ENCODE measurements around the gene CCDC152. TPM values are rescaled to one million over a fixed set of nuclear protein-coding genes. Genes with fewer than 3 reads are reported as not detected.

The CCDC152 gene
- total RNA-seq, 5 donors from 2014 or later (not counting 1 experiment from before 2014, with no cell fraction given), result 3.6 to 6.5 (median 5.7) TPM

DNA sequence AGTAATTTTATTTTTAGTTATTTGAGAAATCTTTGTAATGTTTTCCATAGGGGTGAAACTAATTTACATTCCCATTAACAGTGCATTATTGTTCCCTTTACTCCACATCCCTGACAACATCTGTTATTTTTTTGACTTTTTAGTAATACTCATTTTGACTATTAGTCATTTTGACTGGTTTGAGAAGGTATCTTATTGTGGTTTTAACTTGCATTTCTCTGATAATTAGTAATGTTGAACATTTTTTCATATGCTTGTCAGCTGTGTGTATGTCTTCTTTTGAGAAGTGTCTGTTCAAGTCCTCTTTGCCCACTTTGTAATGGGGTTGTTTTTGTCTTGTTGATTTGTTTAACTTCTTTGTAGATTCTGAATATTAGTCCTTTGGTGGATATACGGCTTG lies 27.5 kb downstream of the CCDC152 start:
- DNase-seq, result no peak
- no peaks in the 10 kb centered on the region for H3K27me3 ChIP-seq (replicated peaks in 1 of 2; ENCODE audit: control insufficient read depth in 2 of 2, extremely low read depth in 1 of 2, insufficient read depth in 2 of 2, low read length in 1 of 2)
- peaks cover 4% of the 10 kb centered on the region for H3K9me3 ChIP-seq
- ChIA-PET POLR2A (no interaction called here), CTCF (no interaction called here)
- Mint-ChIP-seq H3K9me3 (peaks cover 13 to 34% (median 19%) of the 10 kb centered on the region in 3 donors), H3K4me1 (no peaks in the 10 kb centered on the region), H3K4me3 (no peak overlapping the region), H3K36me3 (peaks cover 38% of the 10 kb centered on the region), H3K27me3 (no peaks in the 10 kb centered on the region), H3K27ac (no peak overlapping the region)
- 100% methylated on average over 1 of the region's 1 CpG for WGBS (ENCODE audit: insufficient coverage)
- no peaks in the 10 kb centered on the region for H3K4me1 ChIP-seq (ENCODE audit: control insufficient read depth in 1 of 2, extremely low read depth in 1 of 2, insufficient read depth in 2 of 2, low read length in 2 of 2)
- H3K27ac ChIP-seq (ENCODE audit: low read length), result no peak overlapping the region
- H3K36me3 ChIP-seq (ENCODE audit: control insufficient read depth in 2 of 2, extremely low read depth in 1 of 2, insufficient read depth in 1 of 2, low read length in 1 of 2), result no peaks in the 10 kb centered on the region
- no peak overlapping the region for H3K4me3 ChIP-seq (ENCODE audit: control insufficient read depth in 1 of 2, extremely low read depth in 1 of 2, low read length in 1 of 2)
- no peak for ATAC-seq (replicated peaks in 1 of 4)

DNA sequence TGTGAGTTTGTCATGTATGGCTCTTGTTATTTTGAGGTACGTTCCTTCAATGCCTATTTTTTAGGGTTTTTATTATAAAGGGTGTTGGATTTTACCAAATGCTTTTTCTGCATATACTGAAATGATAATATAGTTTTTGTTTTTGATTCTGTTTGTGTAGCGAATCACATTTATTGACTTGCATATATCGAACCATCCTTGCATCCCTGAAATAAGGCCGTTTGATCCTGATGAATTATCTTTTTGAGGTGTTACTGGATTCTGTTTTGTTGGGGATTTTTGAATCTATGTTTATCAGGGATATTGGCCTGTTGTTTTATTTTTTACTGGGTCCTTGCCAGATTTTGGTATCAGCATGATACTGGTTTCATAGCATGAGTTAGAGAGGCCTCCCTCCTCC lies 29.1 kb downstream of the CCDC152 start:
- ATAC-seq (replicated peaks in 1 of 4), result no peak
- Mint-ChIP-seq H3K36me3 (peaks cover 43% of the 10 kb centered on the region), H3K27ac (no peak overlapping the region), H3K4me3 (no peak overlapping the region), H3K27me3 (no peaks in the 10 kb centered on the region), H3K9me3 (peaks cover 14 to 34% (median 23%) of the 10 kb centered on the region in 3 donors), H3K4me1 (no peaks in the 10 kb centered on the region)
- Histone ChIP-seq H3K4me1 (ENCODE audit: control insufficient read depth in 1 of 2, extremely low read depth in 1 of 2, insufficient read depth in 2 of 2, low read length in 2 of 2) (no peaks in the 10 kb centered on the region), H3K4me3 (ENCODE audit: control insufficient read depth in 1 of 2, extremely low read depth in 1 of 2, low read length in 1 of 2) (no peak overlapping the region), H3K9me3 (peaks cover 4% of the 10 kb centered on the region), H3K36me3 (ENCODE audit: control insufficient read depth in 2 of 2, extremely low read depth in 1 of 2, insufficient read depth in 1 of 2, low read length in 1 of 2) (no peaks in the 10 kb centered on the region), H3K27me3 (replicated peaks in 1 of 2; ENCODE audit: control insufficient read depth in 2 of 2, extremely low read depth in 1 of 2, insufficient read depth in 2 of 2, low read length in 1 of 2) (no peaks in the 10 kb centered on the region), H3K27ac (ENCODE audit: low read length) (no peak overlapping the region)
- ChIA-PET CTCF (no interaction called here), POLR2A (no interaction called here)
- DNase-seq, result no peak
- 100% methylated on average over 1 of the region's 4 CpGs for WGBS (ENCODE audit: insufficient coverage)

DNA sequence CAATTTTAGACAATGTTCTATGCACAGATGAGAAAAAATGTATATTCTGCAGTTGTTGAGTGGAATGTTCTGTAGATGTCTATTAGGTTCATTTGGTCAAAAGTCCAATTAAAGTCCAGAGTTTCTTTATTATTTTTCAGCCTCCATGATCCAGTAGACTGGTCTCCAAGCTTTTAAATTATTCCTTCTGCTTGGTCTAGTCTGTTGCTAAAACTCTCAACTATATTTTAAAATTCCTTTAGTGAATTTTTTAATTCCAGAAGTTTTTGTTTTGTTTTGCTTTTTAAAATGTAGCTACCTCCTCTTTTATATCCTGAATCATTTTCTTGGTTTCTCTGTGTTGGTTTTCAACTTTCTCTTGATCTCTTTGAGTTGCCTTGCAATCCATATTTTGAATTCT lies 30.5 kb downstream of the CCDC152 start:
- DNase-seq, result no peak
- no peaks in the 10 kb centered on the region for H3K4me1 Mint-ChIP-seq
- no peak for ATAC-seq (replicated peaks in 1 of 4)
- no peaks in the 10 kb centered on the region for H3K36me3 ChIP-seq (ENCODE audit: control insufficient read depth in 2 of 2, extremely low read depth in 1 of 2, insufficient read depth in 1 of 2, low read length in 1 of 2)
- H3K9me3 Mint-ChIP-seq, result peaks cover 14 to 34% (median 29%) of the 10 kb centered on the region in 3 donors
- no peak overlapping the region for H3K27ac ChIP-seq (ENCODE audit: low read length)
- H3K27me3 ChIP-seq (replicated peaks in 1 of 2; ENCODE audit: control insufficient read depth in 2 of 2, extremely low read depth in 1 of 2, insufficient read depth in 2 of 2, low read length in 1 of 2), result no peaks in the 10 kb centered on the region
- H3K4me1 ChIP-seq (ENCODE audit: control insufficient read depth in 1 of 2, extremely low read depth in 1 of 2, insufficient read depth in 2 of 2, low read length in 2 of 2), result no peaks in the 10 kb centered on the region
- no peak overlapping the region for H3K4me3 ChIP-seq (ENCODE audit: control insufficient read depth in 1 of 2, extremely low read depth in 1 of 2, low read length in 1 of 2)
- peaks cover 54% of the 10 kb centered on the region for H3K36me3 Mint-ChIP-seq
- no peaks in the 10 kb centered on the region for H3K27me3 Mint-ChIP-seq
- POLR2A ChIA-PET, result no interaction called here
- H3K9me3 ChIP-seq, result peaks cover 4% of the 10 kb centered on the region
- no peak overlapping the region for H3K27ac Mint-ChIP-seq
- no peak overlapping the region for H3K4me3 Mint-ChIP-seq
- CTCF ChIA-PET, result no interaction called here

DNA sequence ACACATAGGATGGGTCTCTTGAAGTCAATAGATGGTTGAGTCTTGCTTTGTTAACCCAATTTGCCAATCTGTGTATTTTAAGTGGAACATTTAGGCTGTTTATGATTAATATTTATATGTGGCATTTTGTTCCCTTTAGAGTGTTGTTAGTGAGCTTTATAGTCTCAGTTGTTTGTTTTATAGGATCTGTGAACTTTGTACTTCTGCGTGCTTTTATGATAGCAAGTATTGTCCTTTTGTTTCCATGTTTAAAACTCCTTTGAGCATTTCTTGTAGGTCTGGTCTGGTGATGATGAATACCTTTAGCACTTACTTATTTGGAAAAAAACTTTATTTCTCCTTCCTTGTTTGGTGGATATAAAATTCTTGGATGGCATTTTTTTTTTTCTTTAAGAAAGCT lies 31.2 kb downstream of the CCDC152 start:
- ChIA-PET CTCF (no interaction called here), POLR2A (no interaction called here)
- 100% methylated on average over 1 of the region's 1 CpG for WGBS (ENCODE audit: insufficient coverage)
- Histone ChIP-seq H3K27me3 (replicated peaks in 1 of 2; ENCODE audit: control insufficient read depth in 2 of 2, extremely low read depth in 1 of 2, insufficient read depth in 2 of 2, low read length in 1 of 2) (no peaks in the 10 kb centered on the region), H3K4me3 (ENCODE audit: control insufficient read depth in 1 of 2, extremely low read depth in 1 of 2, low read length in 1 of 2) (no peak overlapping the region), H3K4me1 (ENCODE audit: control insufficient read depth in 1 of 2, extremely low read depth in 1 of 2, insufficient read depth in 2 of 2, low read length in 2 of 2) (no peaks in the 10 kb centered on the region), H3K36me3 (ENCODE audit: control insufficient read depth in 2 of 2, extremely low read depth in 1 of 2, insufficient read depth in 1 of 2, low read length in 1 of 2) (no peaks in the 10 kb centered on the region), H3K9me3 (peaks cover 4% of the 10 kb centered on the region), H3K27ac (ENCODE audit: low read length) (no peak overlapping the region)
- DNase-seq (no peak), ATAC-seq (replicated peaks in 1 of 4) (no peak)
- no peak overlapping the region for H3K27ac Mint-ChIP-seq
- no peaks in the 10 kb centered on the region for H3K4me1 Mint-ChIP-seq
- no peaks in the 10 kb centered on the region for H3K27me3 Mint-ChIP-seq
- H3K4me3 Mint-ChIP-seq, result no peak overlapping the region
- peaks cover 58% of the 10 kb centered on the region for H3K36me3 Mint-ChIP-seq
- peaks cover 14 to 34% (median 29%) of the 10 kb centered on the region in 3 donors for H3K9me3 Mint-ChIP-seq

DNA sequence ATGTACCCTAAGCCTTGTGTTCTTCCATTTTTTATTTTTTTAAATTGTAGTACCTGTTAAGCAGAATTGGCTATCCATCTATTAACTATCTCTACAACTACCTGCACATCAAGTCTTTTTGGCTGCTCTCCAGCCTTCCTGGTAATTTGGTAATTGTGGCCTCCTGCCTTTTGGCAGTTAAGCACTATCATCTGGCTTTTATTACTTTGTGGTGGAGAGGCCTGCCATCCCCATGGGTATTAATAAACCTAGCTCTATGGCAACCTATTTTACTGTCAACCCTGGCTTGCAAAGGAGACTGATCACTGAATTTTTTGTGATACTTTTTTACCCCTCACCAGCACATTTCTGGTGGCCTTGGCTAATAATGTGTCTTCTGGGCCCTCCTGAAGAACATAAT lies 34.5 kb downstream of the CCDC152 start:
- DNase-seq (no peak), ATAC-seq (replicated peaks in 1 of 4) (no peak)
- CTCF ChIA-PET, result no interaction called here
- peaks cover 18 to 23% (median 22%) of the 10 kb centered on the region in 3 donors for H3K9me3 Mint-ChIP-seq
- H3K27ac ChIP-seq (ENCODE audit: low read length), result no peak overlapping the region
- peaks cover 4% of the 10 kb centered on the region for H3K9me3 ChIP-seq
- H3K27me3 Mint-ChIP-seq, result no peaks in the 10 kb centered on the region
- H3K36me3 Mint-ChIP-seq, result peaks cover 51% of the 10 kb centered on the region
- no peaks in the 10 kb centered on the region for H3K4me1 ChIP-seq (ENCODE audit: control insufficient read depth in 1 of 2, extremely low read depth in 1 of 2, insufficient read depth in 2 of 2, low read length in 2 of 2)
- POLR2A ChIA-PET, result no interaction called here
- no peak overlapping the region for H3K4me3 ChIP-seq (ENCODE audit: control insufficient read depth in 1 of 2, extremely low read depth in 1 of 2, low read length in 1 of 2)
- no peaks in the 10 kb centered on the region for H3K4me1 Mint-ChIP-seq
- H3K4me3 Mint-ChIP-seq, result no peak overlapping the region
- H3K27ac Mint-ChIP-seq, result no peak overlapping the region
- H3K36me3 ChIP-seq (ENCODE audit: control insufficient read depth in 2 of 2, extremely low read depth in 1 of 2, insufficient read depth in 1 of 2, low read length in 1 of 2), result no peaks in the 10 kb centered on the region
- no peaks in the 10 kb centered on the region for H3K27me3 ChIP-seq (replicated peaks in 1 of 2; ENCODE audit: control insufficient read depth in 2 of 2, extremely low read depth in 1 of 2, insufficient read depth in 2 of 2, low read length in 1 of 2)

DNA sequence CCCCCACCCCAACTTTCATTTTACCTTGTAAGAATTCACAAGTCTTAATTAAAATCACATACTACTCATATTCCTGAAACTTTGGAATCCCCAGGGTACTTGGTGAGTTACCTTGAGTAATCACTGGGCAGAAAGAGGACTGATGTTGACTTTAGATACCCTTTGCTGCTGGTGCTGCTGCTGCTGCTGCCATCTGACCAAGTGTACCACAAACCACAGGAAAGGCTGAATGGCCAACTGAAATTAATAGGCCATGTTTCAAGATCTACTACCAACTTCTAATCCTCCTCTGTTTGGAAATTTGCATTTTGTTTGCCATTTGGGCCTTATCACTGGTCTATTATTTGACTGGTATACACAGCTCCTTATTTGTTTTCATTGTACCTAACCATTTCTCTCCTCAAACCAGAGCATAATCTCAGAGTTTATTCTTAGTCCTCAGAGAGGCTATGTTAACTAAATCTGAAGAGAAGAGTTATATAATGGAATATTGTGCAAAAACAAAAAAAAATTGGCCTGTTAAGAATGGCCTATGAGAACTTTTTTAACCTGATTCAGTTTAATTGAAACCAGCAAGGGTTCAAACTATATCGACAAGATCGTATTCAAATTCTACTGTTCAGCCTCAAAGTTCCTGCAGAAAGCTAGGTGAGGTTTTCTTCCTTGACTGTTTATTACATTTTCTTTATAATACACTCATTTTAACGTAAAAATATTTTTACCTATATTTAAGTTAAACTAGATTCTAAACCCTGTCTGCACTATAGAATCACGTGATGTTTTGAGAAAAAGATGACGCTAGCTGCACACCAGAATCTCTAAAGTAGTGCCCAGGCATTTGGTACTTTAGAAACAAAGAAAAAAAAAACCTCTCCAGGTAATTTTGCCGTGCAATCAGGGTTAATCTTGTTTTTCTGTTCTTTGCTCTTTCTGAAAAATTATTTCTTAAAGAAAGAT lies 41.9 kb downstream of the CCDC152 start:
- ATAC-seq (replicated peaks in 1 of 4), result no peak
- H3K4me1 Mint-ChIP-seq, result no peaks in the 10 kb centered on the region
- no peaks in the 10 kb centered on the region for H3K9me3 ChIP-seq
- H3K36me3 Mint-ChIP-seq, result peaks cover 31% of the 10 kb centered on the region
- no peak overlapping the region for H3K27ac ChIP-seq (ENCODE audit: low read length)
- H3K27me3 Mint-ChIP-seq, result no peaks in the 10 kb centered on the region
- H3K4me3 Mint-ChIP-seq, result no peak overlapping the region
- H3K9me3 Mint-ChIP-seq, result peaks cover 4 to 8% (median 5%) of the 10 kb centered on the region in 3 donors
- ChIA-PET CTCF (no interaction called here), POLR2A (no interaction called here)
- H3K4me1 ChIP-seq (ENCODE audit: control insufficient read depth in 1 of 2, extremely low read depth in 1 of 2, insufficient read depth in 2 of 2, low read length in 2 of 2), result no peaks in the 10 kb centered on the region
- H3K27ac Mint-ChIP-seq, result no peak overlapping the region
- no peaks in the 10 kb centered on the region for H3K27me3 ChIP-seq (replicated peaks in 1 of 2; ENCODE audit: control insufficient read depth in 2 of 2, extremely low read depth in 1 of 2, insufficient read depth in 2 of 2, low read length in 1 of 2)
- H3K4me3 ChIP-seq (ENCODE audit: control insufficient read depth in 1 of 2, extremely low read depth in 1 of 2, low read length in 1 of 2), result no peak overlapping the region
- no peaks in the 10 kb centered on the region for H3K36me3 ChIP-seq (ENCODE audit: control insufficient read depth in 2 of 2, extremely low read depth in 1 of 2, insufficient read depth in 1 of 2, low read length in 1 of 2)
- no CpG with 5 or more reads among the region's 6 CpGs for WGBS (ENCODE audit: insufficient coverage)
- DNase-seq, result no peak

DNA sequence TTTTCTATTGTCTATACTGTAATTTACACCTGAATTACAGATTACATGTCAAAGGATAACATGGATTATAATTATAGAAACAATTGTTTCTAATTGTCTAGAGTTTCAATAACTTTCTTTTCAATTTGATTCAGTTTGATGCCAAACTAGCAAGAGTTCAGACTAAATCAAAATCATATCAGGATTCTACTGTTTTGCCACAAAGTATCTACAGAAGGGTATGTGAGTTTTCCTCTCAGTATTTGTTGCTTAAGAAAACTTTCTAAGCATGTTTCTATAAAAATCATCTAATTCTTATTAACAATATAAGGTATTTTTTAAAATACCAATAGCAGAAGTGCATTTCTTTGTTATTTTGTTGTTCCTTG lies 42.6 kb downstream of the CCDC152 start:
- no peaks in the 10 kb centered on the region for H3K9me3 ChIP-seq
- ChIA-PET POLR2A (no interaction called here), CTCF (no interaction called here)
- H3K4me3 ChIP-seq (ENCODE audit: control insufficient read depth in 1 of 2, extremely low read depth in 1 of 2, low read length in 1 of 2), result no peak overlapping the region
- ATAC-seq (replicated peaks in 1 of 4), result no peak
- no peaks in the 10 kb centered on the region for H3K4me1 Mint-ChIP-seq
- no peak overlapping the region for H3K27ac ChIP-seq (ENCODE audit: low read length)
- no peaks in the 10 kb centered on the region for H3K36me3 ChIP-seq (ENCODE audit: control insufficient read depth in 2 of 2, extremely low read depth in 1 of 2, insufficient read depth in 1 of 2, low read length in 1 of 2)
- no peak overlapping the region for H3K4me3 Mint-ChIP-seq
- no peaks in the 10 kb centered on the region for H3K27me3 Mint-ChIP-seq
- H3K36me3 Mint-ChIP-seq, result peaks cover 24% of the 10 kb centered on the region
- no peak for DNase-seq
- peaks cover 0 to 8% (median 5%) of the 10 kb centered on the region in 3 donors for H3K9me3 Mint-ChIP-seq
- no peaks in the 10 kb centered on the region for H3K27me3 ChIP-seq (replicated peaks in 1 of 2; ENCODE audit: control insufficient read depth in 2 of 2, extremely low read depth in 1 of 2, insufficient read depth in 2 of 2, low read length in 1 of 2)
- no peak overlapping the region for H3K27ac Mint-ChIP-seq
- H3K4me1 ChIP-seq (ENCODE audit: control insufficient read depth in 1 of 2, extremely low read depth in 1 of 2, insufficient read depth in 2 of 2, low read length in 2 of 2), result no peaks in the 10 kb centered on the region
